AG20443 (cell line): Measurements from ENCODE around the gene MT1F.
"Not testable (repeated sequence)": the region's sequence is repeated elsewhere in the genome, so short reads cannot be mapped to it uniquely, and the experiment has no call there.

Experiments
- DNase-seq: peaks from one replicate; pipeline ENCODE4 v3.0.0; 2012; ENCODE audit warnings: low spot score, mixed read lengths

MT1F gene

GRCh38 chr16:56645311-56645710, 12.4 kb upstream of the MT1F start:
- DNase-seq: no peak

GRCh38 chr16:56645838-56646237, 11.9 kb upstream of the MT1F start:
- no peak for DNase-seq

- no peak for DNase-seq
These were observed 9.9 kb upstream of the MT1F start for GRCh38 chr16:56647641-56648431.

GRCh38 chr16:56649271-56649670, 8.5 kb upstream of the MT1F start:
- no peak for DNase-seq

- no peak for DNase-seq
These were observed 7.9 kb upstream of the MT1F start for GRCh38 chr16:56649820-56650219.

GRCh38 chr16:56651586-56651985, 6.2 kb upstream of the MT1F start, which contains the start of gene MT1B:
Gene MT1B (plus strand): TSS chr16:56651886. CDS start chr16:56651954, 68 bp downstream.
- DNase-seq: no peak

GRCh38 chr16:56652600-56652999, 5.2 kb upstream of the MT1F start:
- no peak for DNase-seq

- no peak for DNase-seq
These were observed 4.5 kb upstream of the MT1F start for GRCh38 chr16:56653218-56653617.

GRCh38 chr16:56658327-56658875, 642 bp downstream of the MT1F start:
- no peak for DNase-seq

- DNase-seq: no peak
These were observed 4.9 kb downstream of the MT1F start for GRCh38 chr16:56662357-56663354.

GRCh38 chr16:56664506-56664905, 6.7 kb downstream of the MT1F start:
- DNase-seq: no peak

GRCh38 chr16:56665286-56666261, 7.8 kb downstream of the MT1F start:
- not testable (repeated sequence) for DNase-seq

- peak; percentile 46 for DNase-seq
These were observed 10.1 kb downstream of the MT1F start, which contains the start of gene MT1G for GRCh38 chr16:56667581-56668571. Gene MT1G (minus strand): TSS chr16:56668065. CDS start chr16:56667993, 72 bp downstream.

GRCh38 chr16:56669005-56669839, 11.5 kb downstream of the MT1F start, which contains the start of gene MT1H:
Gene MT1H (plus strand): TSS chr16:56669814. CDS start chr16:56669885, 71 bp downstream.
- no peak for DNase-seq

GRCh38 chr16:56669840-56670619, 12.3 kb downstream of the MT1F start:
- DNase-seq: no peak

- DNase-seq: no peak
These were observed 12.8 kb downstream of the MT1F start for GRCh38 chr16:56670620-56670934.

- DNase-seq: not testable (repeated sequence)
These were observed 13.9 kb downstream of the MT1F start for GRCh38 chr16:56671691-56672090.

- DNase-seq: not testable (repeated sequence)
These were observed 14.4 kb downstream of the MT1F start for GRCh38 chr16:56672171-56672570.
